WTC11 (cell line): ENCODE data around the gene SECISBP2.

ENCODE experiments used
- ATF2 ChIP-seq: sonication (generic); formaldehyde crosslinking; IDR thresholded peaks from 2 replicates; pipeline ENCODE4 v1.8.1; 2022; ENCODE audit warnings: low read depth, missing genetic modification reagents, borderline replicate concordance
- CTCF ChIP-seq: fragments of 200-600 bp; IDR thresholded peaks from 2 replicates; pipeline ENCODE4 v1.8.0; 2022; ENCODE audit warnings: antibody characterized with exemption
- ESRRA ChIP-seq: sonication (generic); formaldehyde crosslinking; IDR thresholded peaks from 2 replicates; pipeline ENCODE4 v1.8.1; 2022; ENCODE audit warnings: mild to moderate bottlenecking, missing genetic modification reagents, borderline replicate concordance
- MLX ChIP-seq: sonication (generic); formaldehyde crosslinking; IDR thresholded peaks from 2 replicates; pipeline ENCODE4 v1.8.1; 2023; ENCODE audit warnings: mild to moderate bottlenecking, missing genetic modification reagents, moderate library complexity
- NR1H2 ChIP-seq: sonication (generic); formaldehyde crosslinking; IDR thresholded peaks from 2 replicates; pipeline ENCODE4 v1.9.0; 2021; ENCODE audit warnings: mild to moderate bottlenecking, moderate library complexity, missing genetic modification reagents
- PRDM15 ChIP-seq: sonication (generic); formaldehyde crosslinking; IDR thresholded peaks from 2 replicates; pipeline ENCODE4 v1.8.0; 2022; ENCODE audit warnings: missing genetic modification reagents
- TP53 ChIP-seq: sonication (generic); formaldehyde crosslinking; IDR thresholded peaks from 2 replicates; pipeline ENCODE4 v1.8.1; 2023; ENCODE audit warnings: mild to moderate bottlenecking, missing genetic modification reagents
- ZMAT4 ChIP-seq: fragments of 250-450 bp; sonication (Bioruptor Pico); IDR thresholded peaks from 2 replicates; pipeline ENCODE4 v1.9.0; 2021; ENCODE audit warnings: mild to moderate bottlenecking

- no peak for TF ChIP-seq CTCF
- no peak for TF ChIP-seq TP53 (CRISPR knock-in tag)
- TF ChIP-seq ZMAT4 (CRISPR knock-in tag): no peak
- no peak for TF ChIP-seq PRDM15 (CRISPR knock-in tag)
- no peak for TF ChIP-seq ATF2 (CRISPR knock-in tag)
- no peak for TF ChIP-seq ESRRA (CRISPR knock-in tag)
- no peak for TF ChIP-seq MLX (CRISPR knock-in tag)
- no peak for TF ChIP-seq NR1H2 (CRISPR knock-in tag)
These were observed 65.5 kb downstream of the SECISBP2 start for GRCh38 chr9:89383721-89384300.
